ENCODE results near the gene COX11.

GRCh38 chr17:54945671-54946070, 22.8 kb downstream of the COX11 start:
- TF ChIP-seq CTCF (conservative IDR thresholded peaks at IDR 0.05; ENCODE audit: low read length) (no peak), EZH2phosphoT487 (IDR thresholded peaks at IDR 0.05; ENCODE audit: borderline replicate concordance) (no peak)
